Activated CD8-positive, alpha-beta memory T cell treated with anti-CD3 and anti-CD28 coated beads, Interleukin-2, amount 50 U/mL, for 48 hours (primary cell): ENCODE results near the gene ATOH8.

ENCODE experiments used
- DNase-seq: peaks from one replicate; pipeline ENCODE4 v3.0.0-alpha.2; 2020

ATOH8 gene

DNA sequence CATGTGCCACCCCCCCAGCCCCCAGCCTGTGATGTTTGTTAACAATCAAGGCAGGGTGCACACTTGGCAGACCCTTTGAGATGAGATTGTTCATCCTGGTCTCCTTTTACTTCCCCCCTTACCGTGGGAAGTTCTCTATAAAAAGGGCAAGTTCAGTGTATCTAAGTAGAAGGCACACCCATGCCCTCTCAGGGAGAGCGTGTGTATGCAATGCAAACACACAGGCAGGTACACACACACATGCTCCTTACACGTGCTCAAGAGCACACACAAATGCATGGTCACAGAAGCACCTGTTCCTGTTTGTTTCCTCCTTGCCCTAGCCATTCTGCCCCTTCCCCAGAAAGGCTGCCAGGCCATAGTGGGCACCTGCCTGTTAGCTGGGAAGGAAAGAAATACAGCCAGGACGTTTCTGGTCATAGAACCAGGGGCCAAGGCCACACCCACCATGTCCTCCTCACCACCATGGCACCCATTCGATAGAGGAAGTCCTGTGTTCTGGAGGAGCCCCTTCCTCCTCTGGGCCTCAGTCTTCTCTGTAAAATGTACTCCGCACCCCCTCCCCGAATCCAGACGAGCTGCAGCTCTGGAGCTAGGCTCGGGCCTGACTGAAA is 3.1 kb downstream of the ATOH8 start:
- no peak for DNase-seq

DNA sequence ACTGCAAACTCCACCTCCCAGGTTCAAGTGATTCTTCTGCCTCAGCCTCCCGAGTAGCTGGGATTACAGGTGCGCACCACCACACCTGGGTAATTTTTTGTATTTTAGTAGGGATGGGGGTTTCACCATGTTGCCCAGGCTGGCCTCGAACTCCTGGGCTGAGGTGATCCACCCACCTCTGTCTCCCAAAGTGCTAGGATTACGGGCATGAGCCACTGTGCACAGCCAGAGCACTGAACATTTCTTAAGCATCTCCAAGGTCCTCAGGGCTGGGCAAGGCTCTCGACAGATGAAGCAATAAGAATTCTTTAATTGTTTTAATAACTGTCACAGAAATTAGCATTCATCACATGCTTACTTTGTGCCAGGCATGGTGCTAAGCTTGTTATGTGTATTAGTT is 4.1 kb downstream of the ATOH8 start:
- no peak for DNase-seq

DNA sequence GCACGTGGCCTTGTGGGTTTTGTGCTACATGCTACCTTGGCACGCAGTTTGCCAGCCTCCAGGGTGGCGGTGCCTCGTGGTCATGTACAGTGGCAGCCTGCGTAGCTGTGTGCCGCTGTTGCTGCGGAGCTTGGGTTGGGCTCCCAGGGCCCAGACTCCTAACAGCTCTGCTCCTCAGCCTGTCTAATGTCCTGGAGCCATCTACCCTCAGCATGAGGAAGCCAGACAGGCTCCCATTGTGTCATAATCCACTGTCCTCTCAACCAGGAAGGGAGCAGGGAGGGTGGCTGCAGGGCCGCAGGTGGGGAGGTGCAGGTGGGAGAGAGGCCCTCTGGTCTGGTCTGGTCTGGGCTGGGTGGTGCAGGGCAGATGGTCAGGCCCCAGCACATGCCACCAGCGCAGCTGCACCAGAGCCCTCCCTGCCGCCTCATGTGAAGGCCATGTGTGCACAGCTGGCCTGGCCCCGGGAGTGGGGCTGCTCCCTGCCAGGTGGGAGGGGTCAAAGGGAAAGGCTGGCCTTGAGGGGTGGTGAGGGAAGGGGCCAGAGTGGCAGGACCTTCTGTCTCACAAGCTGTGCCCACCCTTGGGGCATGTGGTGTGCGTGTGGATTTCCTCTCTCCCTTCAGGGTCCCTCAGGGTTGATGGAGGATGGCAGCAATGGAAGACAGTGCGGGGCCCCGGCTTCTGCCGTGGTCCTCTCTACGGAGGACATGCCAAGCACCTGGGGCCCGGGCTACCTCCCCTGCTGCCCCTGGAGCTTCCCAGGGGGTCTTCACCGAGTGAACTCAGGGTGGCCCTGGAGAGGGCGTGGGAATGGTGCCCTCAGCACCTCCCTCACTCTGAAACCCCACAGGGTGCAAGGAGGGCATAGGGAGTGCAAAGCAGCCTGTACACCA is 4.8 kb downstream of the ATOH8 start:
- DNase-seq: no peak

DNA sequence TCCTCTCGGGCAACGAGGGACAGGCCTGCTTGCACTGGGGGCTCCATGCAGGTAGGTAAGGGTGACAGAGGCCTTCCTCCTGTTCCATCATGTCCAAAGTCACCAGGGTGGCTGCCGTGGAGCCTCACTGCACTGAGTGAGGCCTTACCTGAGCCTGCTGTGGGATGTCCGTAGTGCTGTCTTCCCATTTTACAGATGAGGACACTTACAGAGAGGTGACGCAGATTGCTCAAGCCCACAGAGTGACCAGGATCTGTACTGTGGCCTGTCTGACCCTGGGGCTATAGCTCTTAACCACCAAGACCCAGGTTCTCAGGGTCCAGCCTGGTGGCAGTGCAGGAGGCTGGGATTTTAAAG is 5.4 kb downstream of the ATOH8 start:
- DNase-seq: no peak

DNA sequence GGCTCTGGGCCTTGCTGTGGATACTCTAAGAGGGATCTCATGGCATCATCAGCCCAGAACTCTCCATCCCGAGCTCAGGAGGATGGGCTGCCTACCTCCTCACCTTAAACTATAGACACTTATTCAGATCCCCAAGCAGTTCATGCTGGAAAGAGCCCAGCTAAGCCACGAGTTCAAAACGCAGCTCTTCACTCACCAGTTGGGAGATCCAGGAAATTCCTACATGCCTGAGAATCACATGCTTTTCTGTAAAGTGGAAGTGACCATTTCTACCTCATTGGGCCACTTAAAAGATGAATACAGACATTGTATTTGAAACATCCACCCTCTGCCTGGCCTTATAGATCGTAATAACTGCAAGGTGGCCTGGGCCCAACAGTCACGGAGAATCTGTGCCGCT is 6.6 kb downstream of the ATOH8 start:
- DNase-seq: no peak

DNA sequence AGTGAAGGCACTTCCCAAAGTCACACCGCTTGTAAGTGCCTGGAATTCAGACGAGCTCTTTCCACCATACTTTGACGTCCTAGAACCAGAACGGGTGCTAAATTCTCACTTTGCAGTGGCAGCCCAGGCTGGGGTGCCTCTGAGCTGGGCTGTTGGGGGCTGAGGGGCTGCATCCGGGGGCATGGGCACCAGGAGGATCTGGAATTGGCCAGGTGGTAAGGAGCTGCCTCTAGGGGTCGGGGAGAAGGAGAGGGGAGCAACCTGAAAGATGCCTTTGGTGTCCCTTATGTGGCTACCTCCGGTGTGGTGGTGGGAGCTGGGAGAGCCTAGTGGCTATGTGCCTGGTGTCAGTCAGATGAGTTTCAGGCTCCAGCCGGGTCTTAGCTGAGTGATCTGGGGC is 7.1 kb downstream of the ATOH8 start:
- no peak for DNase-seq

DNA sequence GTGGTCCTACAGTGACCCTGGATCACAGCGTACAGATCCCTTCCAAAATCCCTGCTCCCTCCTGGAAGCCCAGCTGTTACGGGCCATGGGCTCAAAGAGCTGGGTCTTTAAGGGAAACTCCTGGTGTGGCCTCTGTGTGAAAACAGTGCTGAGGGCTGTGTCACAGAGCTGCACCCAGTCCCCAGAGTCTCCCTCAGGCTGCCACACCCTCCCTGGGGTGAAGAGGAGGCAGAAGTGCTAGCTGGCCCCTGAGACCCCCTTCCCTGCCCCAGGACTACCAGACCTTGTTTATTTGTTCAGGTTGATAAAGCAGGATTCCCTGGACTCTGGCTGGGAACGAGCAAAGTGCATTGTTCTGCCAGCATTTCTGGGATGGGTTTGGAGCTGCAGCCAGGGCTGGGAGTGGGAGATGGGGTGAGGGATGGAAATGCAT is 7.7 kb downstream of the ATOH8 start:
- no peak for DNase-seq

DNA sequence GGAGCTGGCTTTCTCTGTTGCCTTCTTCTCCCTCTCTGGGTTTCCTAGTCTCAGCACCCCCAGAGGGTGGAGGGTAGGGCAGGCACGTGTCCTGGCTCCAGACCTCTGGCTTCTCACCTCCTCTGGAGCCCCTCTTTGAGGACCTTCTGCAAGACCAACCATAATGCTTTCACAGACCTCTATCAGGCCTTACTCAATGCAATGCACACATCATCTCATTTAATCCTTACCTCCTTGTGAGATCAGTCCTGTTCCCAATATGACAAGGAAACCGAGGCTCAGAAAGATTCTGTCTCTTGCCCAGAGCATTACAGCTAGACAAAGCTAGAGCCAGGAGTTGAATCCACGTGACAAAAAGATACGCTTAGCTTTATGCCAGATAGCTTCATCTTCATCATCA is 8.2 kb downstream of the ATOH8 start:
- DNase-seq: no peak

DNA sequence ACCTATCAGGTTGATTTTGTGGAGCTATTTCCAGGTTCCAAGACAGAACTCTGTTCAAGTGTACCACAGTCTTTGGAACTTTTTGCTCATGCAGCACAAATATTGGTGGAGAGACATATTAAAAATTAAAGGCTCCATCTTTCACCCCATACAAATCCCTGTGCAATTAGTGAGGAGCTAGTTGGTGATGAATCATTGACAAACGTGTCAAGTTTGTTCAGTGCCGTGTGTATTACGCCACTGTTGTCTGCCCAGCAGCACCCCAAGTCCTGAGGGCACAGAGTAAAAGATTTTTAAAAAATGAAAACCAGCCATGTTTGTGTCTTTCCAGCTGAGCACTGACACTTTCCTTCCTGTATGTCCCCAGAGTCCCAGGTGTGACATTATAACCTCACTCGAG is 9.3 kb downstream of the ATOH8 start:
- no peak for DNase-seq

DNA sequence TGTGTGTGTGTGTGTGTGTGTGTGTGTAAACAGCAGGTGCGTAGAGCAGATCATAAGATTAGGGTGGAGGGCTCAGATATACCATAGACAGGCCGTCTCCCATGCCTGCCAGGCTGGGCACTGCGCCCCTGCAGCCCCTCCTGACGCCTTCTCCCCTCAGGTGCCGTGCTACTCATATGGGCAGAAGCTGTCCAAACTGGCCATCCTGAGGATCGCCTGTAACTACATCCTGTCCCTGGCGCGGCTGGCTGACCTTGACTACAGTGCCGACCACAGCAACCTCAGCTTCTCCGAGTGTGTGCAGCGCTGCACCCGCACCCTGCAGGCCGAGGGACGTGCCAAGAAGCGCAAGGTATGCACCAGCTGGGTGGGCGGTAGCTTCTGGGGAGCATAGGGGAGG is 10.0 kb downstream of the ATOH8 start:
- DNase-seq: no peak

DNA sequence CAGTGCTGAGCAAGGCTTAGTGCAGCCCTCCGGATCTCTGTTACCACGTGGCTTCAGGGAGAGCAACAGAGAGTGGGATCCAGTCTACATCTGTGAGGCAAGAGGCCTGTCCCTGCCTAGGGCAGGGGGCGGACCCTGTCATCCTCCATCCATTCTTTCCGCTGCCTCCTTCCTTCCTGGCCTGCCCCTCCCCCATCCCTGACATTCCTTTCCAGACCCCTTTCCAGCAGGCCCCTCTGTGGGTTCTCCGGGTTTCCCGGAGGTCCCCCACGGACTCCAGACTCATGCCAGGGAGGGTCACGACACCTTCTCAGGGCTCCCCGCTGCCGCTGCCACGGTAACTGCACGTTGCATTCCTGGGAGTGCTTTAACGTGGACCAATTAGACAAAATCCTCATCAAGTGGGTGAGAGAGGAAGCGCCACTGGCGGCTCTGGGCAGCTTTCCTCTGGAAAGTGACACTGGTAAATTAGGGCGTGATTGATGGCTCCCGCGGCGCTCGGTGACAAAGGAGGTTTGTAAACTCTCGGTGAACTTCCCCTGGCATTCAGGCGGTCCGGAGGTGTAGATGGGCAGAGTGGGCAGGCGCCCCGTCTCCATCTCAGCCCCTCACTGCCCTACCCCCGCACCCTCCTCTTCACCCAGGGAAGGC is 11.4 kb downstream of the ATOH8 start:
- DNase-seq: no peak

DNA sequence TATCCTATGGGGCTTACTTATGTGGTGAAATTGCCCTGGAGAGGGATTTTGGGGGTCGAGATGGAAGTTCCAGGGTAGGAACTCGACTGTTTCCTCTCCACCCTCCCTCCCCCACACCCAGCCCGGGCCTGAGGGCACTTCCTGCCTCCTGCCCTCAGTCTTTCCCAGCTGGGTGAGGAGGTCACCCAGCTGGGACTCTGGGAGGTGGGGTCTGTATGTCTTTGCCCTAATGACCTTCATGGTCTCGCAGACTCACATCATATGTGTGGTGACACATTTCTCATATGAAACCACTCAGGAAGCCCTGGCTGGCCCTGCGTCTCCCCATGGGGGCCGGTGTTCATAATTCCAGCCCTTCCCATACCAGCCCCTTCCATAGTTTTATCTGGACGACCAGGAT is 12.4 kb downstream of the ATOH8 start:
- DNase-seq: no peak

DNA sequence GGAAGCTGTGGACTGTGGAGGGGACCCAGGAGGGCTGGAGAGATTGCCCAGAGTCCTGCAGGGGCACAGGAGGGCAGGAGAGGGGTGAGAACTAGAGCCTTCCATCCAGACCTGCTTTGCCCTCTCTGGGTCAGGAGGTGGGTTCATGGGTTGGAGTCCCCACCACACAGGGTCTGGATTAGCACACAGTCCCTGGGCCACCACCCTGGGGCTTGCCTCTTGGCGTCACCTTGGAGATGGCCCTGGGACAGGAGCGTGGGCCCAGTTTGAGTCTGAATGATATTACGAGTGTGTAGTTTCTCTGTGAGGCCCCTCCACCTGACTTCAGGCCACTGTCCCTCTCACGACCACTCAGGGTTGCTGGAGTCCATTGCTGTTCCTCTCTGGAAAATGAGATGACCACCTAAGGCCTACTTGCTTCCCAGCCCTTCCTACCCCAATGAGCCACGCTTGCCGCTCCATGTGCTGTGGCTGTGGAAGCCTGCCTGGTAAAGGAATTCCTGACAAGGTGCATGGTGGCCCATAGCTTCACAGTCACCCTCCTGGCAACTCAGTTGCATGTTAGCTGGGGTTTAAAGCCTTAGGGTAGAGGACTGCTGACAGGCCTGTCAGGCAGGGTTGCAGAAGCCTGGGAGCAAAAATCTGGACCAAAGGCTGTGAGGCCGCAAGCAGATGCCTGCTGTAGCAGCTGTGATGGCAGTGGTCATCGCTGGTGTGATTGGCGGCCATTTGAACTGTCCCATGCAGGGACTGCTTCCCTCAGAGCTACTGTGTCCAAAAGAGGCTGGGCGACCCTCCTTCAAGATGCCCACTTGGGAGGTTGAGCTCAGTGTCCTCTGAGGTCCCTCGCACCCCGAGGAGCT is 14.2 kb downstream of the ATOH8 start:
- DNase-seq: no peak

DNA sequence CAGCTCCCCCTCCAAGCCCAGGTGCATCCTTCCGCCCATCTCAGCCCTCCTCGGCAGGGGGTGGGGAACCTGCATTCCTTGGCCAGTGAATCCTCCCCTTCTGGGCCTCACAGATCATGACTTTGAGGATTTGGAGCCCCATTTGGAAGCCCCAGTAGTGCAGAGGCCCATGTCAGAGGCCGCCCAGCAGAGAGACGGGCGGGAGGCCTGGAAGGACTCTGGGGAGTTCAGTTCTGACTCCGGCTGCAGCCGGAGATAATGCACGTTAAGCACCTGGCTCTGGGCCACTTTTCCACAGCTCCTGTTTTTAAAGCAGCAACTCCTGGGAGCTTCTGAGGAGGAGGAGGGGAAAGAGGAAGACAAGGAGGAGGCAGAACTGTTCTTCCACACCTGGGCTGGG is 14.9 kb downstream of the ATOH8 start:
- no peak for DNase-seq

DNA sequence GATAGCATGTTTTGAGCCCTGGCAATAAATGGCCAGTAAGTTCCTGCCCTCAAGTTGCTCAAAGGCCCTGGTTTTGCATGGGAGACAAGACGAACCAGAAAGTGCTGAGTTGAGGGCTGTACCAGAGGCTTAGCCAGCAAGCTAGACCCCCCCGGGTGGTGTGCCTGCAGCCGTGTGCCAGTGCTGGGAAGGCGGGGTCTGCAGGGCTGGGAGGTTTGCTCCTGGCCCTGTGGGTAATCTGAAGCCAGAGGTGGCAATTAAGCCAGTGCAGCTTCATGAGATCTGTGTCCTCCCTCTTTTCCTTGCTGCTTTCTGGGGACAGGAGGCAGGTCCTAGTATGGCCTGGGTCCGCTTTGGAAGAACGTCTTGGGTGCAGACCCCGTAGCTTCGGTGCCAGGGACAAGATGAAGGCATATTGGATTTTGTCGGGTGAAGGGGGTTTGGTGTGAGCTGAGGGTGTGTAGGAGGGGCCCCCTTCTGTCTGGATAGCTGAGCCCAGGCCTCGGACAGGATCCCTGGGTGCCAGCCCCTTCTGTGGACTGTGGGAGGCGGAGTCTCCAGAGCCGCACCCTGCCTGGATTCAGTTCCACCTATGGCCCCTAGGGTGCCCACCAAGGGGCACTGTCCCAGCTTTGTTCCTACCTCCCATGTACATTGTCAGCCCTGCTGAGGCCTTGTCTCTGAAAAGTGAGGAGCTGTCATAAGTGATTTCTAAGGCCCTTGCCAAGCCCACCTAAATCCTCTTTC is 15.6 kb downstream of the ATOH8 start:
- DNase-seq: no peak

DNA sequence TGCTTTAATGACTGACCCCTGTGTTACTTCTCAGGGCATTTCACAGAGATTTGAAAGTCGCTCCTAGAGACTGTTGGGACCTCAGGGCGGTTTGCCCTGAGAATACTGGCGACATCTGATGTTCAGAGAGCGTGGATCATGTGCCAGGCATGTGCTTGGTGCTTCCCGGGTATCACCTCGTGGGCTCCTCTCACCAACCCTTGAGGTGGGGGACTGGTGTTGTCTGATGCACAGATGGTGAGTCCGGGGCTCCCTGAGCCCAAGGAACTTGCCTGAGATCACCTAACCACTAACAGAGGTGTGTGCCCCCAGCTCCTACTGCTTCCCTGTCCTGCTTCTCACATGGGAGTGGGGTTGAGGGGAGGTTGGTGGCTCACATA is 16.2 kb downstream of the ATOH8 start:
- no peak for DNase-seq

DNA sequence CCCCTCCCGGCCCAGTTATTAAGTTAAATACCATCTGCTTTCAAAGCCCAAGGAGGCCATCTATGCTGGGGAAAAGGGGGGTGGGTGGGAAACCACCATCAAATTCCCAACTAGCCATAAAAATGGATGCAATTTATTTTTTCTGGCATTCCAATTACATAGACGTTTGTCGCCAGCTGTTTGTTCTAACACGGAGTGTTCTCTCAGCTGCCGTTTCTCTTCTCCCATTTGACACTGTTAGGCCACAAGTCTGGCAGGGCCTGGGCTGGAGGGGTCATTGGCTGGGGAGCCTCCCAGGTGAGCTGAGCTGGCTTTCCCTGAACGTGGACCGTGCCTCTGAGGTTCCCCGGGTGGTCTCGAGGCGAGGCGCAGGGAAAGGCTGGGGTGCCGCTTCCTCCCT is 16.6 kb downstream of the ATOH8 start:
- no peak for DNase-seq

DNA sequence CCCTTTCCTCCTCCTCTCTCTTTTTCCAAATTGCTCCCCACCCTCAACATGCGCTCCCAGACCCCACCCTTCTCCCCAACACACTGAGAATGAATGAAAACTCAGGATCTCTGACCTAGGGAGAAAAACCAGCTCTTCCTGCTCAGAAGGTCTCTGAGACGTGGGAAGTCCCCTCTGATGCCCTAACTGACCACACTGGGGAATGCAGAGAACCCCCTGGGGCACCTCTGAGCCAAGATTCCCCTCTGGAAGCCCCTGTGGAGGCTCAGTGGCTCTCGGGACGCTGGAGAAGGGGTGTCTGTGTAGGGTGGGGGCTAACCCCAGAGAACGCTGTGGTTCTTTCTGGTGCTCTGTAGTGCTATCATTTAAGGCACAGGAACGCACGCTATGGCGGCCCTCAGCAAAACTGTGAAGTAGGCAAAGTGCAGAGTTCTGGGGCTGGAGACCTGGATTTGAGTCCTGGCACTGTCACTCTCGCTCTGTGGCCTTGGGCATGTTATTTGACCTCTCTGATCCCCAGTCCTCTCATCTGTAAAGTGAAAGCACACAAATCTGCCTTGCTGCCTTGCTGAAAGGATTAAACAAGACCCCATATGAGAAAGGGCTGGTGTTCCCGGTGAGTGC is 17.1 kb downstream of the ATOH8 start:
- no peak for DNase-seq

DNA sequence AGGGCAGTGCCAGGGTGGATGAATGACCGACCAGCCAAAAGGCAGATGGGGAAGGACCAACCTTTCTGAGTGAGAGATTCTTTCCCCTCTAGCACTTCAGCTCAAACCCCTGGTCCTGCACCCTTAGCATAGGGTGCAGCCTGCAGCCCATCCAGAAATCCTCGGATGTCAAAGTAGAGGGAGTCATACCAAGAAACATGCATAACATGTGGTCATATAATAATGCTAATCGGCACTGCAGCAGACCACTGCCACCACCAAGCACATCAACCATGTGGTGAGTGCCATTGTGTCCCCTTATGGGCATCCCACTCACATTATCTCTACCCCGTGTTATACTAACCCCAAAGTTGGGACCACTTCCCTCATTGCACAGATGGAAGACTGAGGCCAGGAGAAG is 17.7 kb downstream of the ATOH8 start:
- no peak for DNase-seq

DNA sequence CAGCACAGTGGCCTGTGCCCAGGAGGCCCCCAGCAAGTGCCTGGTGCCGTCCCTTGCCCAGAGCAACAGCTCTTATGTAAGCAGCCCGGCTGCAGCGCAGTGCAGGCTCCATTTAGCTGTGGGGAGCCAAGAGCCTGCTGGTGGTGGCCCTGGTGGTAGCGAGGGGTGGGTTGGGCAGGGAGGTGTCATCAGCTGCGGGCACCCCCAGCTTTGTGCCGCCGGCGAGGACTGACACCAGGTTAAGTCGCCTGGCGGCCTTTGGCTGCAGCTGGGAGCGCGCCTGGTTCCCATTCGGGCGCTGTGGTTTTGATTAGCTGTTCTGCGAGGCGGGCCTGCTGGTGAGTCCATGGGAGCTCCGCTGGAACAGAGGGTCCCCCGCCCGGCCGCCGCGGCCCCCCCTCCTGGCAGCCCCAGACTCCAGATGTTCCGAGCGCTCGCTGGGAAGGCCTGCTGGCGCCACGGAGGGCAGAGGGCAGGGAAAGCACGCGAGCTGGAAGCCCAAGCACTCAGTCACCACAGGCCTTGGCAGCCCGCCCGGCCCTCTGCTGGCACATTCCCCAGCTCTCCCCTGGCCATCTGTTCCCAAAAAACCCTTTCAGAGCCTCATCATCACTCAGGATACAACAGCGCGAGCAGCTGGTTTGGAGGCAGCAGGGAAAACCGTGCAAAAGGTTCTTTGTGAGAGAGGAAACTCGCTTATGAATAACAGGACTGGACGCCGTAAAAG is 18.4 kb downstream of the ATOH8 start:
- DNase-seq: no peak

DNA sequence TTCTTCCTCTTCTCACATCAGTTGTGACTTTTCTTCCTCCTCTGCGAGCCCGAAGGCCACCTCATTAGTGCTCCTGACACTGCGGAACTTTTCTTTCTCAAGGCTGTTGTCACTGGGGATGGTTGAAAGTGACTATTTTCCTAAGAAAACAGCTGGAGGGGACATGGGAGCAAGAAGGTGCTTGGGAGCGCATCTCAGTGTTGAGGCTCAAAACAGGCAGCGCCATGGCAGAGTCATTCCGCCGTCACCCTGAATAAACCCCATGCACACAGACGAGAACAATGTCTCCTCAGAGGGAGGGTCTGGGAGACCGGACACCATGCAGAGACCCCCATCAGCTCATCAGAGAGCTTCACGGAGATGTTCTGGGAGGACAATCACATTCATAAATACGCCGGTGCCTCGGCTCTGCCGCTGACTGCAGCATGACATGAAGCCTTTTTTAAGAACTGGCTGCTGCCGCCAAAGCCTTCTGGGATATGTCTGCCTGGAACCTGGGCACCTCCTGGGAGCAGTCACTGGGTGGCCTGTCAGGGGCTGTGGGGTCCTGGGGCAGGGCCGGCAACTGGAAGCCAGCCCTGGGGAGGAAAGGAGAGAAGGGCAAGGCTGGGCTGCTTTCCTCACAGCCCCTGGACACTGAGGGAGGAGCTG is 19.2 kb downstream of the ATOH8 start:
- DNase-seq: no peak
